ENCODE measurements around the gene THSD7B.

The THSD7B gene

GRCh38 chr2:137187216-137187615 is 421.9 kb downstream of the THSD7B start:
- no peak overlapping the region for H3K4me2 ChIP-seq (ENCODE audit: low read depth, low read length, poor library complexity, severe bottlenecking)

GRCh38 chr2:137190411-137191195 is 425.3 kb downstream of the THSD7B start:
- Histone ChIP-seq H3K9me2 (replicated peaks; ENCODE audit: low read depth, low read length) (no peaks in the 10 kb centered on the region), H4K20me1 (ENCODE audit: insufficient read depth, low read length, poor library complexity, severe bottlenecking) (no peaks in the 10 kb centered on the region), H3K36me3 (ENCODE audit: insufficient read depth, low read length) (no peaks in the 10 kb centered on the region), H3K79me2 (ENCODE audit: insufficient read depth, low read length) (no peaks in the 10 kb centered on the region), H3K4me3 (ENCODE audit: low read length, poor library complexity, severe bottlenecking) (no peak overlapping the region), H3F3A (ENCODE audit: low read depth) (no peaks in the 10 kb centered on the region), H3K9ac (ENCODE audit: low read depth, low read length, poor library complexity, severe bottlenecking) (no peak overlapping the region), H3K4me2 (ENCODE audit: low read depth, low read length, poor library complexity, severe bottlenecking) (no peak overlapping the region), H3K27me3 (ENCODE audit: insufficient read depth, low read length, poor library complexity, severe bottlenecking) (no peaks in the 10 kb centered on the region), H3K4me1 (ENCODE audit: insufficient read depth, low read length, poor library complexity, severe bottlenecking) (no peaks in the 10 kb centered on the region), H2AFZ (ENCODE audit: low read length) (no peak overlapping the region), H3K9me3 (ENCODE audit: insufficient read depth, low read depth, low read length) (no peaks in the 10 kb centered on the region)
- TF ChIP-seq CTCF (conservative IDR thresholded peaks at IDR 0.05; ENCODE audit: low read length) (no peak), EZH2phosphoT487 (IDR thresholded peaks at IDR 0.05; ENCODE audit: borderline replicate concordance) (no peak)

More at GRCh38 chr2:137187216-137187615, 421.9 kb downstream of the THSD7B start:
- no peak overlapping the region for H3K4me3 ChIP-seq (ENCODE audit: low read length, poor library complexity, severe bottlenecking)
- no peak for TF ChIP-seq CTCF (conservative IDR thresholded peaks at IDR 0.05; ENCODE audit: low read length)
- no peak for TF ChIP-seq EZH2phosphoT487 (IDR thresholded peaks at IDR 0.05; ENCODE audit: borderline replicate concordance)
- H3F3A ChIP-seq (ENCODE audit: low read depth) = no peaks in the 10 kb centered on the region
- no peaks in the 10 kb centered on the region for H4K20me1 ChIP-seq (ENCODE audit: insufficient read depth, low read length, poor library complexity, severe bottlenecking)
- H2AFZ ChIP-seq (ENCODE audit: low read length) = no peak overlapping the region
- H3K9ac ChIP-seq (ENCODE audit: low read depth, low read length, poor library complexity, severe bottlenecking) = no peak overlapping the region
- H3K4me1 ChIP-seq (ENCODE audit: insufficient read depth, low read length, poor library complexity, severe bottlenecking) = no peaks in the 10 kb centered on the region
- H3K27me3 ChIP-seq (ENCODE audit: insufficient read depth, low read length, poor library complexity, severe bottlenecking) = no peaks in the 10 kb centered on the region
- H3K9me3 ChIP-seq (ENCODE audit: insufficient read depth, low read depth, low read length) = no peaks in the 10 kb centered on the region
- no peaks in the 10 kb centered on the region for H3K36me3 ChIP-seq (ENCODE audit: insufficient read depth, low read length)
- no peaks in the 10 kb centered on the region for H3K9me2 ChIP-seq (replicated peaks; ENCODE audit: low read depth, low read length)
- no peaks in the 10 kb centered on the region for H3K79me2 ChIP-seq (ENCODE audit: insufficient read depth, low read length)

GRCh38 chr2:137192366-137193310 is 427.3 kb downstream of the THSD7B start:
- H3F3A ChIP-seq (ENCODE audit: low read depth) = no peaks in the 10 kb centered on the region
- no peak overlapping the region for H3K4me2 ChIP-seq (ENCODE audit: low read depth, low read length, poor library complexity, severe bottlenecking)
- no peaks in the 10 kb centered on the region for H3K79me2 ChIP-seq (ENCODE audit: insufficient read depth, low read length)
- no peak overlapping the region for H2AFZ ChIP-seq (ENCODE audit: low read length)
- no peaks in the 10 kb centered on the region for H4K20me1 ChIP-seq (ENCODE audit: insufficient read depth, low read length, poor library complexity, severe bottlenecking)
- no peak overlapping the region for H3K4me3 ChIP-seq (ENCODE audit: low read length, poor library complexity, severe bottlenecking)
- H3K36me3 ChIP-seq (ENCODE audit: insufficient read depth, low read length) = no peaks in the 10 kb centered on the region
- no peaks in the 10 kb centered on the region for H3K27me3 ChIP-seq (ENCODE audit: insufficient read depth, low read length, poor library complexity, severe bottlenecking)
- TF ChIP-seq CTCF (conservative IDR thresholded peaks at IDR 0.05; ENCODE audit: low read length) (no peak), EZH2phosphoT487 (IDR thresholded peaks at IDR 0.05; ENCODE audit: borderline replicate concordance) (no peak)
- H3K9me2 ChIP-seq (replicated peaks; ENCODE audit: low read depth, low read length) = no peaks in the 10 kb centered on the region
- no peaks in the 10 kb centered on the region for H3K4me1 ChIP-seq (ENCODE audit: insufficient read depth, low read length, poor library complexity, severe bottlenecking)
- H3K9ac ChIP-seq (ENCODE audit: low read depth, low read length, poor library complexity, severe bottlenecking) = no peak overlapping the region
- H3K9me3 ChIP-seq (ENCODE audit: insufficient read depth, low read depth, low read length) = no peaks in the 10 kb centered on the region

Data from Loucy (cell line).